CD4-positive, alpha-beta T cell treated with Interleukin-4 for 1 hour (primary cell): Measurements from ENCODE around the gene UNC93B1.
"Not testable (repeated sequence)": the region's sequence is repeated elsewhere in the genome, so short reads cannot be mapped to it uniquely, and the experiment has no call there.

Experiments
- DNase-seq, 2 donors: peaks; one replicate each; pipeline ENCODE4 v3.0.0-alpha.2; 2020 to 2022

UNC93B1 gene

DNA sequence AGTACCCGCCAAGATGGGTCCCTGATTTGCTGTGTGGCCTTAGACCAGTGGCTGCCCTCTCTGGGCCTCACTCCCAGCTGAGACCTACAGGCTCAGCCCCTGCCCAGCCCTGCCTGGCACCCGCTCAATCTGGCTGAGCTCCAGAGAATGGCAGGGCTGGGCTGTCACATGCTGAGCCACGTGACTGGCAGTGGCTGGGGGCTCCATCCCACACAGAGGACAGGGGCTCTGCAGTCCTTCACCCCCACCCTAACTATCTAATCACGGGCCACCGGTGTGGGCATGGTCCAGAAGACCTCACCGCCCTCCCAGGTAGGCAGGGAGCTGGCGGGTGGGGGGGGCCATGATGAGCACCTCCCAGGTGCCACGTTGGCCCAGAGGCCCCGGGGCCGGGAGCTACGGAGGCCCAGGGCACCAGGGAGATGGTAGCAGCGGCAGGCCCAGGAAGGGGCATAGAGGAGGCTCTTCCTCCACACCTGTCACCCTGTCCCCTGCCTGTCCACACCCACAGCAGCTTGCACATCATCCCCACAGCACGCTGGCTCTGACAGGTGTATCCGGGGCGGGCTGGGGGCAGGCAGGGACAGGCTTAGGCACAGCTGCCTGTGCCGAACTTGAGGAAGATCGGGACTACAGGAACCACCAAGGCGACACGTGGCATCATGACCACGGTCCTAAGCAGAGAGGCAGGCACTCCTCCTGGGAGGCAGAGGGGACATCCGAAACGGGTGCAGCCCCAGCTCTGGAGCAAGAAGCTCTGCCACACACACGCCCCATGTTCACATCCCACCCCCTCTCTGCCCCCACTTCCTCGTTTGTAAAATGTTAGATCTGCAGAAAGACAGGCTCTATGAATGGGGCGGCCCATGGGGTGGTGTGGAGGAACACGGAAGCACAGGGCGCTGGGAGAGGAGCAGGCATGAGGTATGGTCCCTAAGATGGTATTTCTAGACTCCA is 4.8 kb upstream of the UNC93B1 start:
- peak in 1 of 2 donors; percentile 24 for DNase-seq

DNA sequence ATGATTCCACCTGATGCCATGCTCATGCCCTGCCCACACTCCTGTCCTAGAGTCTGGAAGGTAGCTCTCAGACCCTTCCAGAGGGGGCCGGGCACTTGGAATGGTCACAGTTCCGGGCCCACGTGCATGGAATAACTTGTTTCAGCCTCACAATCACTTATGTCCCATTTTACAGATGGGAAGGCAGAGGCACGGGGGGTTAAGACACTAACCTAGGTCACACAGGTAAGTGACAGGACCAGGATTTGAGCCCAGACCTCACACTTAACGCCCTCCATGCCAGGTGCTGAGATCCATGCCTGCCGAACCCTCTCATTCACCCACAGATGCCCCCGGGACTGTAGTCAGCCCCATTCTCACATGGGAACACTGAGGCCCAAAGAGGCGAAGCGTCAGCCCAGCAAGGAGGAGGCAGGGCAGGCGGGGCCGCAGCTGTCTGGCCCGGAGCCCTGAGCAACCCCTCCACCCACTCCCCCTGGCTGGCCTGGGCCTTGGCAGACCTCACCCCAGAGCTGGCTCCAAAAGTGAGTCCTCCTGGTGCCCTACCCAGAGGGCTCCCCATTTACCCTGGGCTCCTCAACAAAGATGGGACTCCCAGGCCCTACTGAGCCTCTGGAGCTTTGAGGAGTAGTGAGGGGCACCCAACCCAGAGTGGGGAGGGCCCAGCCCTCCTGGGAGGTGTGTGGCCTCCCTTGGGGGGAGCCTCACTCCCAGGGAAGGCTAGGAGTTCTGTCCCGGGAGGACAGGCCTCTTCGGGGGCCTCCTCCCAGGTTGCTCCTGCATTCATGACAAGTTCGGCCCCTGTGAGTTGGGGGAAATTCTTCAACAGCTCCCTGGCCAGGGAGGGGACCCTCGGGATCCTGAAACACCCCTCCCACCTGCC is 3.8 kb upstream of the UNC93B1 start:
- DNase-seq = no peak

GRCh38 chr11:68006606-68007166 is 2.8 kb upstream of the UNC93B1 start:
- no peak for DNase-seq

GRCh38 chr11:68004551-68005335 is 846 bp upstream of the UNC93B1 start:
- no peak for DNase-seq

GRCh38 chr11:68002938-68003845 is 705 bp downstream of the UNC93B1 start:
- peak; percentile 61 to 65 for DNase-seq

GRCh38 chr11:68002575-68002937 is 1.3 kb downstream of the UNC93B1 start:
- DNase-seq = peak in 1 of 2 donors; percentile 39

DNA sequence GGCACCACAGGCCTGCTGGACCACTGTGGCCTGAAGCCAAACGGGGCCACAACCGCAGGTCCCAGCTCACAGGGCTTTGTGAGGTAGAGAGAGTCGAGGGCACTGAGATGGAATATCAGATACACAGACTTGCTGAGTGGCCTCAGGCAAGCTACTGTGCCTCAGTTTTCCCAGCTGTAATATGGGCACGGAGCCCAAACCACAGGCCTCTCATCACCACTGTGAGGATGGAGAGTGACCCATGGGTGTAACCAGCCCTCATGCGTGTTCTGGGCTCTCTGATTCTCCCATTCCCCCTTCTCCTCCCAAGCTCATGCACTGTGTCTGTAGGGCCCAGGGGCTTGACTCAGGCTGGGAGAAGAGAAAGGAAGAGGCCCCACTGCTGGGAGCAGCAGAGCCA is 4.2 kb downstream of the UNC93B1 start:
- DNase-seq = no peak

DNA sequence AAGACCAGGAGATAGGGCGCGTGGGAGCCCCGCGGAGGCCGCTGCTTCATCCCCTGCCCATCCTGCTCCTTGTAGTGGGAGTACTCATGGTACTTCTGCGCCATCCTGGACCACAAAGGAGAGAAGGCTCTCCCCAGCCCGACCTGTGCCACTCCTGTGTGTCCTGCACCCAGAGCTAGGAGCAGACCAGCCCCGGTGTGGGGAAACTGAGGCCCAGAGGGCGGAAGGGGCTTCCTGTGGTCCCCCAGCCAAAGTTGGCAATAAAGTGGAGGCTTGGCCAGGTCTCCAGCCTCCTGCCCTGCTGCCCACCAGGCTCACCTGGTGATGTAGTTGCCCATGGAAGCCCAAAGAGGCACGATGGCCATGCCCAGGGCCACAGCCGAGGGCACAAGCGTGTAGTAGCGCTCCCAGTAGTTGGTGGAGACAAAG is 4.7 kb downstream of the UNC93B1 start:
- DNase-seq = no peak

DNA sequence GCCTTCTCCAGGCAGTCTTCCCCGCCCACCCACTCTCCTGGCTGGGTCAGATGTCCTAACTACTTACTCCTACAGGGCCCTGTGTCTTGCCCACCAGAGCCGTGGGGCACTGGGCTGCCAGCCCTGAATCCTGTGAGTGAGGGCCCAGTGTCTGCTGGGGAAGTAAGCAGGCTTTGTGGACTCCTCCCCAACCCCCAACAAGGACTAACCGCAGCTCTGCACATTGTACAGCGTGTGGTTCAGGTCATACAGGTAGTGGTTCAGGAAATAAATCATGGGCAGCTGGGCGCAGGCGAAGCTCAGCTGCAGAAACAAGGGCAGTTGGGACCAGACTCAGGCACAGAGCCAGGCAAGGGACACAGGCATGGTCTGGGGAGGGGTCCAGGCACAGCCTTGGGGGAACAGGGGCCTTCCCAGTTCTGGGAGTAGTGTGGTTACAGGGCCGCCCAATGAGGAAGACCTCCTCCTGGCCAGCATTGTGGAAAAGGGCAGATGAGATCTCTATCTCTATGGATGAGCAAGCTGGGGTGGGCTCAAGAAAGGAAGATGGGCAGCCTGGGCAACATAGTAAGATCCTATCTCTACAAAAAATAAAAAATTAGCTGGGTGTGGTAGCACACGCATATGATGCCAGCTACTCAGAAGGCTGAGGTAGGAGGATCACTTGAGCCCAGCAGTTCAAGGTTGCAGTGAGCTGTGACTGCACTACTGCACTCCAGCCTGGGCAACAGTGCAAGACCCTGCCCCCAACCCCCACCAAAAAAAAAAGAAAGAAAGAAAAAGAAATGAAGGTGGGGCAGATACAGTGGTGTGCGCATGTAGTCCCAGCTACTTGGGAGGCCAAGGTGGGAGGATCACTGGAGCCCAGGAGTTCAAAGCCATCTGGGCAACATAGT is 5.5 kb downstream of the UNC93B1 start:
- DNase-seq = peak in 1 of 2 donors; percentile 14

- no peak for DNase-seq
These were observed 6.4 kb downstream of the UNC93B1 start for GRCh38 chr11:67997475-67997921.

GRCh38 chr11:67996622-67997474 is 7.0 kb downstream of the UNC93B1 start:
- peak; percentile 43 to 76 for DNase-seq

GRCh38 chr11:67996051-67996450 is 7.8 kb downstream of the UNC93B1 start:
- DNase-seq = no peak

DNA sequence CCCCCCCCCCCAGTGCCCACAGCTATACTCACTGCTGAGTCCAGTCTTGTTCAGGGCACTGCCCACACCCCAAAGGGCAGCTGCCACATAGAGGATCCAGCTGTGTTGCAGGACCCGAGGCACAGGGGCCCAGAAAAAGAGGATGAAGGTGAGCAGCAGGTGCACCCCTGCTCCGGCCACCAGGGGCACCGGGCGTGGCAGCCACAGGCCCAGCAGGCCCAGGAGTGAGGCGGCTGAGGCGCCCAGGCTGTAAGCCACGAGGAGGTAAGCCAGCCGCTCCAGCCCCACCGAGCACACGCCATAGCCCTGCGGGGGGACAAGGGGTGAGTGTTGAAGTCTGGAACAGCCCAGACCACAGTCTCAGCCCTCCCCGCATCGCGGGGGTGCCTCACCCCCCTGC is 8.3 kb downstream of the UNC93B1 start:
- DNase-seq = not testable (repeated sequence)

- DNase-seq = not testable (repeated sequence)
These were observed 8.8 kb downstream of the UNC93B1 start for GRCh38 chr11:67995129-67995528.

- not testable (repeated sequence) for DNase-seq
These were observed 9.5 kb downstream of the UNC93B1 start for GRCh38 chr11:67994387-67994786.

DNA sequence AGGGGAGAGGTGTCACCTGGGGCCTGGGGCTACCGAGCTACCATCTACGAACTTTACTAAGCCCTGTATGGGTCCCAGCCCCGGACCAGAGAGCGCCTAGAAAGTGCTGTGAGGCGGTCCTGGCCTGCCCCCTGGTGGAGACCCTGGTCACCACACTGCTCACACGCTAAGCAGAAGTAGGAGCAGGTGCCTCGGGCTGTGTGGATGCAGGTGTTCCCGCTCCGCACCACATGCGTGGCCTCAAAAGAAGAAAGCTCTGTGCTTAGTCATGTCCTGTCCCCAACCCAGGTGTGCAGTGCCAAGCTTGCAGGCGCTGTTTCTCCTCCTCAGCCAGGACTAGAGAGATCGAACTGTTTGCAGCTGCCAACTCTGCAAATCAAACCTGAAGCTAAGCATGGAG is 10.1 kb downstream of the UNC93B1 start:
- peak; percentile 59 to 63 for DNase-seq

- DNase-seq = not testable (repeated sequence)
These were observed 12.4 kb downstream of the UNC93B1 start for GRCh38 chr11:67991347-67992121.
